K562 (cell line): ENCODE data around the gene ATXN7L2. TPM values are rescaled to one million over a fixed set of nuclear protein-coding genes. Genes with fewer than 3 reads are reported as not detected.

Source experiments
- GATA2 ChIP-seq: sonication (generic); formaldehyde crosslinking; IDR thresholded peaks from 2 replicates; pipeline ENCODE4 v1.4.0; 2020; ENCODE audit warnings: mild to moderate bottlenecking, missing genetic modification reagents
- JUN ChIP-seq, 2 experiments: sonication (generic) in 1 of 2; formaldehyde crosslinking in 1 of 2; IDR thresholded peaks; 2 replicates each; pipeline versions ENCODE4 v1.6.1 to v1.8.0; 2012 to 2022; ENCODE audit warnings: borderline replicate concordance in 2 of 2, mild to moderate bottlenecking in 2 of 2, improper control_type of control experiment in 1 of 2, low read depth in 1 of 2, low read length in 1 of 2, missing genetic modification reagents in 1 of 2
- MGA ChIP-seq: fragments of 450-650 bp; IDR thresholded peaks from 2 replicates; pipeline ENCODE4 v1.6.1; 2016; ENCODE audit warnings: mild to moderate bottlenecking, moderate library complexity
- NFRKB ChIP-seq: fragments of 450-650 bp; IDR thresholded peaks from 2 replicates; pipeline ENCODE4 v1.6.1; 2016; ENCODE audit warnings: low read depth
- NR1H2 ChIP-seq: sonication (generic); formaldehyde crosslinking; IDR thresholded peaks from 2 replicates; pipeline ENCODE4 v1.4.0; 2020; ENCODE audit warnings: mild to moderate bottlenecking, missing genetic modification reagents
- POLR2B ChIP-seq: fragments of 450-650 bp; IDR thresholded peaks from 2 replicates; pipeline ENCODE4 v1.6.1; 2018; ENCODE audit warnings: low read depth; ENCODE audit not compliant: partially characterized antibody
- SETDB1 ChIP-seq: IDR thresholded peaks from one replicate; pipeline ENCODE4 v1.6.1; 2012; ENCODE audit warnings: low read length, control low read depth, inconsistent platforms
- ZNF165 ChIP-seq: fragments of 250-450 bp; sonication (Bioruptor Pico); IDR thresholded peaks from 2 replicates; pipeline ENCODE4 v1.4.0; 2020; ENCODE audit warnings: borderline replicate concordance
- ZNF561 ChIP-seq: fragments of 450-650 bp; formaldehyde crosslinking; conservative IDR thresholded peaks from 2 replicates; pipeline ENCODE4 v1.4.0; 2020; ENCODE audit warnings: mild to moderate bottlenecking, moderate library complexity
- ZNF609 ChIP-seq: sonication (generic); formaldehyde crosslinking; IDR thresholded peaks from 2 replicates; pipeline ENCODE4 v1.8.1; 2023; ENCODE audit warnings: missing genetic modification reagents, mild to moderate bottlenecking, borderline replicate concordance
- polyA plus RNA-seq, 8 experiments: library from polyadenylated mRNA; depleted of rRNA in 4 of 8; stranded (reverse) in 5 of 8; unstranded in 3 of 8; fragments of >200 nt; fragmentation: Nextera tagmentation in 2 of 8; fragmentation: Illumina TruSeq in 1 of 8; extraction: Ambion mirVana in 2 of 8; extraction: Trizol in 1 of 8; gene quantifications; 2 replicates each; pipeline versions ENCODE4 v1.2.1 to v1.2.3, GENCODE V29; 2011 to 2014; ENCODE audit warnings: inconsistent platforms in 1 of 8, missing spikeins in 1 of 8
- total RNA-seq, 7 experiments: library from RNA; depleted of rRNA in 6 of 7; stranded (reverse); fragments of >200 nt in 6 of 7; fragmentation: Illumina TruSeq in 2 of 7; extraction: Trizol in 2 of 7; gene quantifications; 2 replicates each; pipeline versions ENCODE4 v1.2.1 to v1.2.3, GENCODE V29; 2011 to 2021; ENCODE audit warnings: low replicate concordance in 1 of 7

ATXN7L2 gene
- total and polyA plus RNA-seq, 9 of the 15 experiments (the other 6 are each of a cell fraction or from before 2014, with no cell fraction given) = 0.21 to 10.4 (median 5.8) TPM

GRCh38 chr1:109509176-109510134, 25.8 kb downstream of the ATXN7L2 start, which contains the start of gene AMIGO1 (continued):
- TF ChIP-seq NFRKB (no peak), NR1H2 (CRISPR knock-in tag) (no peak), ZNF561 (CRISPR knock-in tag) (no peak), GATA2 (CRISPR knock-in tag) (no peak), ZNF165 (CRISPR knock-in tag) (no peak), POLR2B (no peak), ZNF609 (no peak), JUN (IDR thresholded peaks at IDR 0.05; ENCODE audit: borderline replicate concordance, low read depth, low read length) (no peak), JUN (CRISPR knock-in tag; IDR thresholded peaks at IDR 0.05; ENCODE audit: borderline replicate concordance) (0 out of 2 replicates have a peak, but pooled peaks have one; percentile 9), MGA (no peak), SETDB1 (no peak)
